ENCODE measurements around the gene ATRNL1. TPM values are rescaled to one million over a fixed set of nuclear protein-coding genes. Genes with fewer than 3 reads are reported as not detected.

Gene ATRNL1
- polyA plus RNA-seq, 3 donors, result not detected

GRCh38 chr10:115854740-115855435 is 761.7 kb downstream of the ATRNL1 start:
- H3K9me3 ChIP-seq (replicated peaks in 1 of 2; ENCODE audit: control insufficient read depth in 1 of 2, insufficient read depth in 1 of 2, low read length in 2 of 2), result no peaks in the 10 kb centered on the region
- no peaks in the 10 kb centered on the region for H3K36me3 ChIP-seq (replicated peaks in 1 of 2; ENCODE audit: control insufficient read depth in 1 of 2, insufficient read depth in 2 of 2, low read length in 2 of 2)
- no peak overlapping the region for H3K4me2 ChIP-seq (replicated peaks; ENCODE audit: extremely low read depth, low read length, poor library complexity, severe bottlenecking)
- Mint-ChIP-seq H3K36me3 (no peaks in the 10 kb centered on the region), H3K4me1 (no peaks in the 10 kb centered on the region), H3K27me3 (ENCODE audit: low read depth in 3 of 3) (peaks cover 0 to 2% (median 1%) of the 10 kb centered on the region in 3 donors), H3K27ac (no peak overlapping the region), H3K4me3 (no peak overlapping the region), H3K9me3 (peaks cover 0 to 2% (median 0%) of the 10 kb centered on the region in 7 donors)
- no peaks in the 10 kb centered on the region for H3K79me2 ChIP-seq (ENCODE audit: insufficient read depth, low read length)
- TF ChIP-seq, protein P1, sequence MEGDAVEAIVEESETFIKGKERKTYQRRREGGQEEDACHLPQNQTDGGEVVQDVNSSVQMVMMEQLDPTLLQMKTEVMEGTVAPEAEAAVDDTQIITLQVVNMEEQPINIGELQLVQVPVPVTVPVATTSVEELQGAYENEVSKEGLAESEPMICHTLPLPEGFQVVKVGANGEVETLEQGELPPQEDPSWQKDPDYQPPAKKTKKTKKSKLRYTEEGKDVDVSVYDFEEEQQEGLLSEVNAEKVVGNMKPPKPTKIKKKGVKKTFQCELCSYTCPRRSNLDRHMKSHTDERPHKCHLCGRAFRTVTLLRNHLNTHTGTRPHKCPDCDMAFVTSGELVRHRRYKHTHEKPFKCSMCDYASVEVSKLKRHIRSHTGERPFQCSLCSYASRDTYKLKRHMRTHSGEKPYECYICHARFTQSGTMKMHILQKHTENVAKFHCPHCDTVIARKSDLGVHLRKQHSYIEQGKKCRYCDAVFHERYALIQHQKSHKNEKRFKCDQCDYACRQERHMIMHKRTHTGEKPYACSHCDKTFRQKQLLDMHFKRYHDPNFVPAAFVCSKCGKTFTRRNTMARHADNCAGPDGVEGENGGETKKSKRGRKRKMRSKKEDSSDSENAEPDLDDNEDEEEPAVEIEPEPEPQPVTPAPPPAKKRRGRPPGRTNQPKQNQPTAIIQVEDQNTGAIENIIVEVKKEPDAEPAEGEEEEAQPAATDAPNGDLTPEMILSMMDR (IDR thresholded peaks at IDR 0.05), result no peak
- H3K9ac ChIP-seq (ENCODE audit: insufficient read depth, low read length, poor library complexity, severe bottlenecking), result no peak overlapping the region
- no peak for DNase-seq
- H3K4me1 ChIP-seq (ENCODE audit: control insufficient read depth in 1 of 2, insufficient read depth in 2 of 2, low read length in 2 of 2), result no peaks in the 10 kb centered on the region
- no peak overlapping the region for H3K4me3 ChIP-seq (replicated peaks in 1 of 3; ENCODE audit: low read depth in 2 of 3, low read length in 3 of 3)
- H3K27me3 ChIP-seq (ENCODE audit: control insufficient read depth in 2 of 2, insufficient read depth in 2 of 2, low read length in 2 of 2), result no peaks in the 10 kb centered on the region
- no peaks in the 10 kb centered on the region for H4K20me1 ChIP-seq (ENCODE audit: insufficient read depth, low read length)
- intact Hi-C loops (cut with micrococcal nuclease), result no loop called here
- no peak overlapping the region for H2AFZ ChIP-seq (ENCODE audit: insufficient read depth, low read depth, low read length, poor library complexity, severe bottlenecking)
- WGBS (ENCODE audit: insufficient coverage), result 90% methylated on average over 3 of the region's 6 CpGs
- no peak overlapping the region for H3K27ac ChIP-seq (ENCODE audit: low read depth in 1 of 2, low read length in 2 of 2)

GRCh38 chr10:115856580-115856979 is 763.4 kb downstream of the ATRNL1 start:
- Histone ChIP-seq H3K4me3 (replicated peaks in 1 of 3; ENCODE audit: low read depth in 2 of 3, low read length in 3 of 3) (no peak overlapping the region), H3K79me2 (ENCODE audit: insufficient read depth, low read length) (no peaks in the 10 kb centered on the region), H2AFZ (ENCODE audit: insufficient read depth, low read depth, low read length, poor library complexity, severe bottlenecking) (no peak overlapping the region), H3K9me3 (replicated peaks in 1 of 2; ENCODE audit: control insufficient read depth in 1 of 2, insufficient read depth in 1 of 2, low read length in 2 of 2) (no peaks in the 10 kb centered on the region), H3K36me3 (replicated peaks in 1 of 2; ENCODE audit: control insufficient read depth in 1 of 2, insufficient read depth in 2 of 2, low read length in 2 of 2) (no peaks in the 10 kb centered on the region), H3K27me3 (ENCODE audit: control insufficient read depth in 2 of 2, insufficient read depth in 2 of 2, low read length in 2 of 2) (no peaks in the 10 kb centered on the region), H4K20me1 (ENCODE audit: insufficient read depth, low read length) (no peaks in the 10 kb centered on the region), H3K4me2 (replicated peaks; ENCODE audit: extremely low read depth, low read length, poor library complexity, severe bottlenecking) (no peak overlapping the region), H3K4me1 (ENCODE audit: control insufficient read depth in 1 of 2, insufficient read depth in 2 of 2, low read length in 2 of 2) (no peaks in the 10 kb centered on the region), H3K27ac (ENCODE audit: low read depth in 1 of 2, low read length in 2 of 2) (no peak overlapping the region), H3K9ac (ENCODE audit: insufficient read depth, low read length, poor library complexity, severe bottlenecking) (no peak overlapping the region)
- Mint-ChIP-seq H3K4me3 (no peak overlapping the region), H3K9me3 (peaks cover 0 to 2% (median 0%) of the 10 kb centered on the region in 7 donors), H3K27ac (no peak overlapping the region), H3K27me3 (ENCODE audit: low read depth in 3 of 3) (peaks cover 0 to 2% (median 1%) of the 10 kb centered on the region in 3 donors), H3K4me1 (no peaks in the 10 kb centered on the region), H3K36me3 (no peaks in the 10 kb centered on the region)
- TF ChIP-seq, protein P1 (IDR thresholded peaks at IDR 0.05), result no peak
- intact Hi-C loops (cut with micrococcal nuclease), result no loop called here
- DNase-seq, result no peak
- WGBS (ENCODE audit: insufficient coverage), result 86% methylated on average over 2 of the region's 6 CpGs

Data from CD14-positive monocyte (primary cell).